OCI-LY1 (cell line): ENCODE data around the gene SDC3.

Source experiments
- H2AFZ ChIP-seq: fragments of 200-600 bp; sonication (generic), shearing (Covaris generic); 2 replicates; pipeline ENCODE4 v1.6.0; 2014; ENCODE audit warnings: antibody characterized with exemption, mild to moderate bottlenecking, low read length
- H3F3A ChIP-seq: fragments of 200-600 bp; sonication (generic), shearing (Covaris generic); 2 replicates; pipeline ENCODE4 v1.6.0; 2014; ENCODE audit warnings: mild to moderate bottlenecking, antibody characterized with exemption, low read length, moderate library complexity; ENCODE audit not compliant: insufficient read depth
- H3K27ac ChIP-seq: fragments of 200-600 bp; sonication (generic); 2 replicates; pipeline ENCODE4 v1.5.1; 2014; ENCODE audit warnings: low read length, mixed run types, mild to moderate bottlenecking, low read depth; ENCODE audit not compliant: poor library complexity, severe bottlenecking
- H3K27me3 ChIP-seq: fragments of 200-600 bp; sonication (generic); 2 replicates; pipeline ENCODE4 v1.6.0; 2014; ENCODE audit warnings: antibody characterized with exemption, mild to moderate bottlenecking, low read length, moderate library complexity; ENCODE audit not compliant: insufficient read depth
- H3K36me3 ChIP-seq: fragments of 200-600 bp; sonication (generic); 2 replicates; pipeline ENCODE4 v1.6.1; 2014; ENCODE audit warnings: mild to moderate bottlenecking, antibody characterized with exemption, low read length, moderate library complexity, mixed read lengths; ENCODE audit not compliant: insufficient read depth
- H3K4me1 ChIP-seq: fragments of 200-600 bp; sonication (generic); 2 replicates; pipeline ENCODE4 v1.5.1; 2014; ENCODE audit warnings: mild to moderate bottlenecking, low read length, moderate library complexity; ENCODE audit not compliant: insufficient read depth, severe bottlenecking
- H3K4me2 ChIP-seq: fragments of 200-600 bp; sonication (generic), shearing (Covaris generic); 2 replicates; pipeline ENCODE4 v1.6.1; 2014; ENCODE audit warnings: low read length
- H3K4me3 ChIP-seq: fragments of 200-600 bp; sonication (generic); 2 replicates; pipeline ENCODE4 v1.5.1; 2014; ENCODE audit warnings: low read length, low read depth, mild to moderate bottlenecking, mixed read lengths; ENCODE audit not compliant: poor library complexity, severe bottlenecking
- H3K79me2 ChIP-seq: fragments of 200-600 bp; shearing (Covaris generic); 2 replicates; pipeline ENCODE4 v1.6.1; 2016; ENCODE audit warnings: mixed run types, low read length, mixed read lengths; ENCODE audit not compliant: insufficient read depth
- H3K9ac ChIP-seq: fragments of 200-600 bp; sonication (generic), shearing (Covaris generic); 2 replicates; pipeline ENCODE4 v1.6.1; 2014; ENCODE audit warnings: mild to moderate bottlenecking, low read length, mixed read lengths
- H3K9me2 ChIP-seq: fragments of 200-600 bp; sonication (generic), shearing (Covaris generic); 2 replicates; pipeline ENCODE4 v1.6.1; 2014; ENCODE audit warnings: low read depth, mild to moderate bottlenecking, low read length, mixed read lengths
- H3K9me3 ChIP-seq: fragments of 200-600 bp; shearing (Covaris generic); 2 replicates; pipeline ENCODE4 v1.6.1; 2014; ENCODE audit warnings: low read length, mixed read lengths
- H4K20me1 ChIP-seq: fragments of 200-600 bp; sonication (generic), shearing (Covaris generic); 2 replicates; pipeline ENCODE4 v1.6.0; 2016; ENCODE audit warnings: mild to moderate bottlenecking, low read length; ENCODE audit not compliant: insufficient read depth
- CTCF ChIP-seq: fragments of 200-600 bp; sonication (generic), shearing (Covaris generic); IDR thresholded peaks from 2 replicates; pipeline ENCODE4 v1.5.1; 2017; ENCODE audit warnings: mild to moderate bottlenecking, antibody characterized with exemption, low read length, moderate library complexity, mixed read lengths
- EZH2 ChIP-seq: fragments of 200-600 bp; sonication (generic), shearing (Covaris generic); IDR thresholded peaks from 2 replicates; pipeline ENCODE4 v1.8.0; 2017; ENCODE audit warnings: borderline replicate concordance, mixed run types, mild to moderate bottlenecking, antibody characterized with exemption, low read length, moderate library complexity, mixed read lengths

Gene SDC3

GRCh38 chr1:30920827-30921226, 12.3 kb upstream of the SDC3 start:
- H3K9me2 ChIP-seq = no peaks in the 10 kb centered on the region
- no peaks in the 10 kb centered on the region for H3F3A ChIP-seq
- H3K79me2 ChIP-seq = no peaks in the 10 kb centered on the region
- H3K36me3 ChIP-seq = no peaks in the 10 kb centered on the region
- no peak overlapping the region for H3K4me2 ChIP-seq
- no peak overlapping the region for H3K9ac ChIP-seq
- TF ChIP-seq CTCF (no peak), EZH2 (no peak)
- no peaks in the 10 kb centered on the region for H3K4me1 ChIP-seq
- H3K4me3 ChIP-seq = no peak overlapping the region
- H2AFZ ChIP-seq = no peak overlapping the region
- H3K27ac ChIP-seq = no peak overlapping the region
- no peaks in the 10 kb centered on the region for H4K20me1 ChIP-seq
- no peaks in the 10 kb centered on the region for H3K9me3 ChIP-seq
- H3K27me3 ChIP-seq = no peaks in the 10 kb centered on the region

GRCh38 chr1:30919025-30919881, 10.7 kb upstream of the SDC3 start:
- H3K9ac ChIP-seq = no peak overlapping the region
- H3K79me2 ChIP-seq = no peaks in the 10 kb centered on the region
- no peak for TF ChIP-seq EZH2
- TF ChIP-seq CTCF = no peak
- no peak overlapping the region for H3K27ac ChIP-seq
- no peaks in the 10 kb centered on the region for H3F3A ChIP-seq
- no peaks in the 10 kb centered on the region for H3K36me3 ChIP-seq
- H3K4me2 ChIP-seq = no peak overlapping the region
- H3K9me2 ChIP-seq = no peaks in the 10 kb centered on the region
- no peaks in the 10 kb centered on the region for H3K27me3 ChIP-seq
- no peaks in the 10 kb centered on the region for H3K9me3 ChIP-seq
- no peaks in the 10 kb centered on the region for H4K20me1 ChIP-seq
- H3K4me1 ChIP-seq = no peaks in the 10 kb centered on the region
- H3K4me3 ChIP-seq = no peak overlapping the region
- H2AFZ ChIP-seq = no peak overlapping the region

- Histone ChIP-seq H3K9ac (no peak overlapping the region), H3K79me2 (no peaks in the 10 kb centered on the region), H3K27ac (no peak overlapping the region), H3K4me3 (no peak overlapping the region), H3K9me2 (no peaks in the 10 kb centered on the region), H4K20me1 (no peaks in the 10 kb centered on the region), H3K4me1 (no peaks in the 10 kb centered on the region), H3K9me3 (no peaks in the 10 kb centered on the region), H3F3A (no peaks in the 10 kb centered on the region), H3K27me3 (no peaks in the 10 kb centered on the region), H2AFZ (no peak overlapping the region), H3K4me2 (no peak overlapping the region), H3K36me3 (no peaks in the 10 kb centered on the region)
- TF ChIP-seq EZH2 = no peak
- no peak for TF ChIP-seq CTCF
Measured at GRCh38 chr1:30916296-30916695, 7.7 kb upstream of the SDC3 start.
